Stimulated activated naive B cell treated with anti-CD40 and anti-IgM and Interleukin-4, amounts not matched to agents 10 μg/mL and 1 μg/mL and 100 μg/mL, for 72 hours (primary cell): Measurements from ENCODE around the gene MPZ.
A peak's percentile ranks its signal among the peaks of the same experiment; 100 is the strongest.
"Not testable (repeated sequence)": the region's sequence is repeated elsewhere in the genome, so short reads cannot be mapped to it uniquely, and the experiment has no call there.

Source experiments
- ATAC-seq, 2 donors: fragments of 150-1000 bp; cut with Tn5 transposase; replicated peaks; 2 replicates each; pipeline ENCODE4 v1.10.0; 2021; ENCODE audit warnings: moderate library complexity in 1 of 2
- DNase-seq: peaks from one replicate; pipeline ENCODE4 v3.0.0; 2021
- H3K27ac Mint-ChIP-seq: one replicate; pipeline ENCODE4 v1.8.0; 2022; ENCODE audit warnings: mild to moderate bottlenecking, mixed read lengths
- H3K27me3 Mint-ChIP-seq, 2 donors: one replicate each; pipeline ENCODE4 v1.8.0; 2022; ENCODE audit warnings: mixed read lengths in 2 of 2
- H3K36me3 Mint-ChIP-seq, 2 donors: one replicate each; pipeline ENCODE4 v1.8.0; 2022; ENCODE audit warnings: mixed read lengths in 2 of 2, mild to moderate bottlenecking in 1 of 2
- H3K4me1 Mint-ChIP-seq, 2 donors: one replicate each; pipeline ENCODE4 v1.8.0; 2022; ENCODE audit warnings: mixed read lengths in 2 of 2, mild to moderate bottlenecking in 1 of 2
- H3K4me3 Mint-ChIP-seq, 2 donors: one replicate each; pipeline ENCODE4 v1.8.0; 2022; ENCODE audit warnings: mild to moderate bottlenecking in 2 of 2, mixed read lengths in 2 of 2, moderate library complexity in 1 of 2
- H3K9me3 Mint-ChIP-seq, 2 donors: one replicate each; pipeline ENCODE4 v1.8.0; 2022; ENCODE audit warnings: mixed read lengths in 2 of 2, mild to moderate bottlenecking in 1 of 2

The MPZ gene

GRCh38 chr1:161282991-161283390 is 26.8 kb downstream of the MPZ start:
- Mint-ChIP-seq H3K4me1 (peaks cover 3 to 8% of the 10 kb centered on the region in 2 donors), H3K27me3 (peaks cover 5 to 9% of the 10 kb centered on the region in 2 donors), H3K9me3 (no peaks in the 10 kb centered on the region), H3K27ac (no peak overlapping the region), H3K4me3 (no peak overlapping the region), H3K36me3 (peaks cover 0 to 3% of the 10 kb centered on the region in 2 donors)
- ATAC-seq (no peak), DNase-seq (no peak)

- Mint-ChIP-seq H3K27ac (no peak overlapping the region), H3K36me3 (no peaks in the 10 kb centered on the region), H3K27me3 (peaks cover 41 to 52% of the 10 kb centered on the region in 2 donors), H3K4me3 (no peak overlapping the region), H3K4me1 (no peaks in the 10 kb centered on the region), H3K9me3 (no peaks in the 10 kb centered on the region)
- ATAC-seq, result no peak
- no peak for DNase-seq
Measured at GRCh38 chr1:161274874-161275273, 34.9 kb downstream of the MPZ start.

DNA sequence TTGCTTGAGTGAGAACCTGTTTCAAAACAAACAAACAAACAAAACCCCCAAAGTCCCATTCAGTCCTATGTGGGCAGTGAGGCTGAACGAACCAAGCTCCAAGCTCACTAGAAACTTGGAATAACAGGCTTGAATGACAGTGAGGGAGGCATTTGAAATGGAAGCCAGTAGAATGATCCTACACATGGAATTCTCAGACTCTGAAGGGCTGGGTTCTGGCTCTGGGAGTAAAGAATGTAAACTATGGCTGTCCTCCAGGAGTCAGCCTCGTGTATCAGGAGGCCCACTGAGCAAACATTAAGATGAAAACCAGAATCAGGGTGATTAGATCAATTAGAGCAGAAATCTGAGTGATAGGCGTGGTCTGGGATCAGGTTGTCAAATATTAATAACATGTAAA is 36.4 kb downstream of the MPZ start:
- Mint-ChIP-seq H3K36me3 (no peaks in the 10 kb centered on the region), H3K27ac (no peak overlapping the region), H3K4me3 (no peak overlapping the region), H3K27me3 (peaks cover 36 to 47% of the 10 kb centered on the region in 2 donors), H3K4me1 (no peaks in the 10 kb centered on the region), H3K9me3 (no peaks in the 10 kb centered on the region)
- ATAC-seq, result no peak
- no peak for DNase-seq

GRCh38 chr1:161267321-161267720 is 42.4 kb downstream of the MPZ start:
- peaks cover 14 to 20% of the 10 kb centered on the region in 2 donors for H3K27me3 Mint-ChIP-seq
- no peak overlapping the region for H3K27ac Mint-ChIP-seq
- DNase-seq, result no peak

DNA sequence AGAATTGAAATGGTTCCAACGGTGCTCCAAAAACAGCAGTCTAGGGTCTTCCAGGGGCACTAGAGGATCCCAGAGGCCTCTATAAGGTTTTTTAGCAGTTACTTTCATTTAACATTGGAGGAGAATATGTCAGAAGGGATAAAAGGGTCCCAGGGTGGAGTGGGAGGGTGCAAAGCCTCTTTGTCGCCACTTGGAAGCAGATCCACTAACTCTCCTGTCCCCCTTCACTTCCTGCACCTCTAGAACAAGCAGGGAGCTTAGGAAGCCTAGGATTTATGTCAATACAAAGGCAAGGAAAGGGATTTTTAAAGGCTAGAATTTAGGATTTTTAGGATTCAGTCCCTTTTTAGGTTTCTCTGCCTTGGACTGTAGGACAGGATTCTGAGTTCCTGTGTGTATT is 42.9 kb downstream of the MPZ start:
- Mint-ChIP-seq H3K4me1 (peaks cover 7 to 15% of the 10 kb centered on the region in 2 donors), H3K27me3 (peaks cover 12 to 22% of the 10 kb centered on the region in 2 donors), H3K27ac (no peak overlapping the region), H3K36me3 (no peaks in the 10 kb centered on the region), H3K4me3 (no peak overlapping the region), H3K9me3 (no peaks in the 10 kb centered on the region)
- DNase-seq (no peak), ATAC-seq (no peak)

More at GRCh38 chr1:161267321-161267720, 42.4 kb downstream of the MPZ start:
- peak in 1 of 2 donors; percentile 29 for ATAC-seq
- no peak overlapping the region for H3K4me3 Mint-ChIP-seq
- no peaks in the 10 kb centered on the region for H3K36me3 Mint-ChIP-seq
- H3K9me3 Mint-ChIP-seq, result no peaks in the 10 kb centered on the region
- H3K4me1 Mint-ChIP-seq, result peaks cover 7 to 13% of the 10 kb centered on the region in 2 donors

DNA sequence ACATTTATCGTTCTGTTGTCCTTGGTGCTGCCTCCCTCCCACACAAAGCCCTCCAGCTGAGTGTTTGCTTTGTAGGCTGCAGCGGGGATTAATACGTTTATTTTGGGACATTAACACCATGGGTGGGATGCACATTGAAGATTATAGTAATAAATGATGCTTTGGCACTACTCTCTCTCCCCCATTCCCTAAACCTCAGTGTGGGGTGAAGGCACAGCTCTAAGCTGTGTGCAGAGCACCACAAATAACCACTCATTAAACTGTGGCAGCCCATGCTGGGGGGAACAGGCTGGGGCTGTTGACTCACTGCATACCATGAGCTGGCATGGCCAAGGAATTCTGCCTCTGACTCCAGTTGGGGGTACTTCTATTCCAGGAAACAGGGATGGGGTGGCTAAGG is 43.6 kb downstream of the MPZ start:
- ATAC-seq, result no peak
- H3K4me1 Mint-ChIP-seq, result peaks cover 13 to 21% of the 10 kb centered on the region in 2 donors
- H3K4me3 Mint-ChIP-seq, result no peak overlapping the region
- H3K27ac Mint-ChIP-seq, result peak overlapping the region; percentile 34
- peaks cover 16 to 24% of the 10 kb centered on the region in 2 donors for H3K27me3 Mint-ChIP-seq
- DNase-seq, result no peak
- no peaks in the 10 kb centered on the region for H3K36me3 Mint-ChIP-seq
- no peaks in the 10 kb centered on the region for H3K9me3 Mint-ChIP-seq

- H3K9me3 Mint-ChIP-seq, result no peaks in the 10 kb centered on the region
- peaks cover 21 to 28% of the 10 kb centered on the region in 2 donors for H3K4me1 Mint-ChIP-seq
Measured at GRCh38 chr1:161265305-161265704, 44.5 kb downstream of the MPZ start.

DNA sequence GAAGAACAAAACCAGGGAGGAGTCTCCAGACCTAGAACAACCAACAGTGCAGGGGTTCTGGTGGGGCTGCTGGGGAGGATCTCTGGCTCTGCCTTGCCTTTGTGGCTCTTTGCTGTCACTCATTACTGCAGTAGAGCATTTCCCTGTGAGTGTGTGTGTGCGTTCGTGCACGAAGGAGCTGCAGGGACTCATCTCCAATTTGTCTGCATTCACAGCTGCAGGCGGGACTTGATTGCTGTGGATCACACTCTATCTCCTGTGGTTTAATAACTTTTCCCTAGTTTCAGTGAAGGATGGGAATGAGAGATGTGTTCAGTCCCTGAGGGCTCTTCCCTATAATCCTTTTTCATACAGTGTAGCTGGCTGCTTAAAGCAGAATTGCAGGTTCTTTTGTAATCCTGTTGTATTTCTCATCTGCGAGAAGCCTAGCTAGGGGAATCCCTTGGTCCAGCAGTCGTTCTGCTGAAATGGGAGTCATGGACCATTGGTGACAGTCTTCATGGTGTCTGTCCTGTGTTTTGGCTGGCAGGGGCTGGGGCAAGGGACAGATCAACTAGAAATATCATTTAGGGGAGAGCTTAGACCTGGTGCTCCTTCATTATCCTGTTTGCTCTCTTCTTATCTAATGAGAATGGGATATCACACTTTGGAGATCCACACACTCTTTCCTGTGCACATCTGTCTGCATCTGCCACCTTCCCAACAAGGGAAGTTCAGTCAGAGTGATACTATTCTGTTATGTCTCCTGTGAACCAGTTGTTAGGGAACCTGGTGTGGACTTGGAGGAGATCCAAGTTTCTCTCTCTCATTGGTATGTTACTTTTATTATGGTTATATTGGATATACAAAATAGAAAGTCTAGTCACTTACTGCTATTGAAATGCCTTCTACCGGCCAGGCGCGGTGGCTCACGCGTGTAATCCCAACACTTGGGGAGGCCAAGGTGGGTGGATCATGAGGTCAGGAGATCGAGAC is 48.2 kb downstream of the MPZ start:
- Mint-ChIP-seq H3K4me1 (peaks cover 22 to 35% of the 10 kb centered on the region in 2 donors), H3K36me3 (peaks cover 15 to 17% of the 10 kb centered on the region in 2 donors), H3K27me3 (peaks cover 55 to 70% of the 10 kb centered on the region in 2 donors), H3K9me3 (peaks cover 15 to 19% of the 10 kb centered on the region in 2 donors), H3K27ac (no peak overlapping the region), H3K4me3 (no peak overlapping the region)
- ATAC-seq (peak; percentile 48 to 65), DNase-seq (no peak)

More at GRCh38 chr1:161265305-161265704, 44.5 kb downstream of the MPZ start:
- Mint-ChIP-seq H3K27ac (no peak overlapping the region), H3K27me3 (peaks cover 22 to 33% of the 10 kb centered on the region in 2 donors), H3K36me3 (no peaks in the 10 kb centered on the region), H3K4me3 (no peak overlapping the region)
- ATAC-seq (no peak), DNase-seq (no peak)

GRCh38 chr1:161260376-161261260 is 49.1 kb downstream of the MPZ start:
- Mint-ChIP-seq H3K9me3 (peaks cover 19 to 26% of the 10 kb centered on the region in 2 donors), H3K27me3 (peaks cover 61 to 77% of the 10 kb centered on the region in 2 donors), H3K36me3 (peaks cover 15 to 20% of the 10 kb centered on the region in 2 donors), H3K4me1 (peaks cover 22 to 35% of the 10 kb centered on the region in 2 donors), H3K27ac (no peak overlapping the region), H3K4me3 (no peak overlapping the region)
- DNase-seq (no peak), ATAC-seq (peak in 1 of 2 donors; percentile 29)

DNA sequence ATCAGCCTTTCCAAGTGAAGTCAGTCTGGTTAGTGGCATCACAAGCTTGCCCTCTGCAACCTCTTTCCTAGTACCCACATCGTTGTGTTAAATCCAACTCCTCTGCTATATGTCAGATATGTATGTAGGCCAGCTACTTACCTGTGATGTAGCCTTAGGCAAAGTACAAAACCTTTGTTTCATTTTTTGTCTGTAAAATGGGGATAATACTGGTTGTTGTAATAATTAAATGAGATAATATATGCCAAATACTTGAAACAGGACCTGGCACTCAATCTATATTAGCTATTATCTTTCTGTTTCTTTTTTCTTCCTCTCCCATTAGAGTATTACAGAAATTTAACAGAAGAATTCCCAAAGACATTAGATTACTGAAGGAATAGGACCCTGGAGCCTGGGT is 50.0 kb downstream of the MPZ start:
- Mint-ChIP-seq H3K4me1 (peaks cover 22 to 35% of the 10 kb centered on the region in 2 donors), H3K4me3 (peak overlapping the region in 1 of 2 donors; percentile 65), H3K9me3 (peaks cover 20 to 28% of the 10 kb centered on the region in 2 donors), H3K36me3 (peaks cover 15 to 22% of the 10 kb centered on the region in 2 donors), H3K27me3 (peaks cover 63 to 77% of the 10 kb centered on the region in 2 donors), H3K27ac (no peak overlapping the region)
- no peak for ATAC-seq
- no peak for DNase-seq

- Mint-ChIP-seq H3K36me3 (peaks cover 15 to 22% of the 10 kb centered on the region in 2 donors), H3K9me3 (peaks cover 20 to 28% of the 10 kb centered on the region in 2 donors), H3K27ac (no peak overlapping the region), H3K27me3 (peaks cover 59 to 72% of the 10 kb centered on the region in 2 donors), H3K4me1 (peaks cover 22 to 35% of the 10 kb centered on the region in 2 donors), H3K4me3 (peak overlapping the region; percentile 65 to 79)
- ATAC-seq (no peak), DNase-seq (no peak)
Measured at GRCh38 chr1:161259345-161259702, 50.4 kb downstream of the MPZ start.

DNA sequence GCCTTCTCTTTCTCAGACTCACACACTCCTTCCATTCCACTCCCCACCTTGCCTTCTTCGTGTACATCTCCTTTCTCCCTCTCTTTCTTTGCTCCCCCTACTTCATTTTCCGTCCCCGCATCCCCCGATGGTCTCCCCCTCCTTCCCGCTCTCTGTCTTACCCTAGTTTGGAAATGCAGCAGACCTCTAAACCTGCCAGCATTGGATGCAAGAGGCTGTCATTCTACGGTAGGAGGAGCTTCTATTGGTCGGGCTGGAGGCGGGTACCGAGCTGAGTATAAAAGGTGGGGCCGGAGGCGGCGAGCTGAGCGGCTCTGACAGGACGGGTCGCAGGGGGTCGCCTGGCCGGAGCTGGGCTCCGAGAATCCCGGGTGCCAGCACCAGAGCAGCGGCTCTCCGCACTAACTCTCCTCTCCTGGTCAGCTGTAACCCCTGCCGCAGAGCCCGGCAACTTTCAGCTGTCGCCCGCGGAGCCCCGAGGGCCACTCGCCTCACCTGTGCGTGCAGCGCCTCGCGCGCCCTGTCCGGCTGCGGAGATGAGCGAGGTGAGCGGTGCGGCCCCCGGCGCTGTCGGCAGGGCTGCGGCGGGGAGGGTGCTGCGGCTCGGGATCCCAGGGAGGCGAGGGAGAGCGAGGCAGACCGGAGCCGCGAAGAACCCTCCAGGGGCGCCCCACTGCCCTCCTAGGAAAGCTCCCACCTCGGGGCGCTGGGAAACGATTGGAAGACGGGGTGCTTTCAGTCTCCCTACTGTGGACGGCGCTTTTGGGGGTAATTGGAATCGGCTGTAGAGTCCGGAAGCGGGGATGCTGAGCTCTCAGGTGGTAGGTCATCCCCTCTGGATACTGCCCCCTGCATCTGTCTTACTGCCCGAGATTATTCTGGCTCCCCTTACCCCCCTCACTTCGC is 51.1 kb downstream of the MPZ start, which contains the start of gene PCP4L1:
Gene PCP4L1, plus strand, starts transcription at position 307 of the 906 bp plus-strand sequence. Its CDS starts 230 bp downstream, at position 537.
- H3K9me3 Mint-ChIP-seq, result peaks cover 20 to 28% of the 10 kb centered on the region in 2 donors
- ATAC-seq, result peak; percentile 85 to 89
- peak within 1 kb of the TSS; percentile 65 to 79 for H3K4me3 Mint-ChIP-seq
- H3K27ac Mint-ChIP-seq, result no peak within 1 kb of the TSS
- peaks cover 15 to 22% of the 10 kb centered on the region in 2 donors for H3K36me3 Mint-ChIP-seq
- H3K27me3 Mint-ChIP-seq, result peaks cover 59 to 70% of the 10 kb centered on the region in 2 donors
- H3K4me1 Mint-ChIP-seq, result peaks cover 22 to 35% of the 10 kb centered on the region in 2 donors
- DNase-seq, result peak; percentile 10

- H3K4me1 Mint-ChIP-seq, result peaks cover 22 to 35% of the 10 kb centered on the region in 2 donors
- not testable (repeated sequence) for DNase-seq, ATAC-seq, H3K4me3 Mint-ChIP-seq, H3K27ac Mint-ChIP-seq
- peaks cover 15 to 22% of the 10 kb centered on the region in 2 donors for H3K36me3 Mint-ChIP-seq
- H3K9me3 Mint-ChIP-seq, result peaks cover 20 to 28% of the 10 kb centered on the region in 2 donors
- peaks cover 57 to 65% of the 10 kb centered on the region in 2 donors for H3K27me3 Mint-ChIP-seq
Measured at GRCh38 chr1:161257109-161257508, 52.7 kb downstream of the MPZ start.
